ENCODE results near the gene KLHL22. TPM values are rescaled to one million over a fixed set of nuclear protein-coding genes. Genes with fewer than 3 reads are reported as not detected.

Gene KLHL22
- total and polyA plus RNA-seq, 2 donors (not counting 3 experiments of a cell fraction or from before 2014, with no cell fraction given): 24.2 to 33.6 TPM

DNA sequence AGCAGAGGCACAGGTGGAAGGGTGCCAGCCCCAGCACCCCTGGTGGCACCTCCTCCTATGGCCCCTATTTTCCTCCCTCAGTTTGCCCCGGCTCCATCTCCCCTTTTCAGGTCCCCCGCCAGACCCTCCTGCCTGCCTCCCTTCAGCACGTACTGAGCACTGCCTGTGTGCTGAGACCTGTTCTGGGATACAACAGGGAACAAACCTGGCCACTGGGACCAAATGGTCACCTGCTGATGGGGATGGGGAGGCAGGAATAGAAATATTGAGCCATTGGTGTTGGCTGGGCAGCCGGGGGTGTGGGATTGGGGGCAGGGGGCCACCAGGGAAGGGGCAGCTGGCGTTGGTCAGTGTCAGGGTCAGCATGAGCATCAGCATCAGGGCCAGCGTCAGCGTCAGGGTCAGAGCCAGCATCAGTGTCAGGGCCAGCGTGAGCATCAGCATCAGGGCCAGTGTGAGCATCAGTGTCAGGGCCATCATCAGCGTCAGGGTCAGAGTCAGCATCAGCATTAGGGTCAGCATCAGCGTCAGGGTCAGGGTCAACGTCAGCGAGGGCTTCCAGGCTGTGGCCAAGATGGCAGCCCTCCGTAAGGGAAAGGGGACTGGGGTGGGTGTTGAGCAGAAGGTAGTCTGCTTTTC lies 94.1 kb downstream of the KLHL22 start:
- dilution Hi-C loops (cut with MboI; ENCODE audit: extremely low pct_ligation_motif_present, low sequenced_read_pairs): no loop called here
- no peaks in the 10 kb centered on the region for H3K27me3 ChIP-seq (ENCODE audit: control insufficient read depth in 2 of 2, insufficient read depth in 2 of 2, low read length in 2 of 2)
- H3K4me2 ChIP-seq (ENCODE audit: insufficient read depth, low read length): no peak overlapping the region
- no peaks in the 10 kb centered on the region for H3K4me1 ChIP-seq (ENCODE audit: control insufficient read depth, extremely low read depth, insufficient read depth, low read length)
- no peak overlapping the region for H3K9ac ChIP-seq (replicated peaks; ENCODE audit: extremely low read depth, insufficient read depth, low read length)
- no peaks in the 10 kb centered on the region for H4K20me1 ChIP-seq (replicated peaks; ENCODE audit: control insufficient read depth, extremely low read depth, insufficient read depth, low read length)
- no peak for TF ChIP-seq JUN (IDR thresholded peaks at IDR 0.05; ENCODE audit: borderline replicate concordance, insufficient read depth, insufficient read length, low read depth)
- TF ChIP-seq FOS (IDR thresholded peaks at IDR 0.05; ENCODE audit: borderline replicate concordance, insufficient read depth, low read length): no peak
- TF ChIP-seq, protein P1, sequence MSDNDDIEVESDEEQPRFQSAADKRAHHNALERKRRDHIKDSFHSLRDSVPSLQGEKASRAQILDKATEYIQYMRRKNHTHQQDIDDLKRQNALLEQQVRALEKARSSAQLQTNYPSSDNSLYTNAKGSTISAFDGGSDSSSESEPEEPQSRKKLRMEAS (IDR thresholded peaks at IDR 0.05; ENCODE audit: insufficient read depth, insufficient read length): no peak
- no peak for TF ChIP-seq MYC (IDR thresholded peaks at IDR 0.05; ENCODE audit: low read depth, low read length)
- no peak for TF ChIP-seq POLR2AphosphoS5 (IDR thresholded peaks at IDR 0.05; ENCODE audit: insufficient read depth, low read depth, low read length)
- TF ChIP-seq GATA2 (IDR thresholded peaks at IDR 0.05; ENCODE audit: insufficient read depth, insufficient read length, low read depth, low read length): no peak
- TF ChIP-seq POLR2A (IDR thresholded peaks at IDR 0.05; ENCODE audit: low read depth, low read length): no peak
- TF ChIP-seq, protein P2, sequence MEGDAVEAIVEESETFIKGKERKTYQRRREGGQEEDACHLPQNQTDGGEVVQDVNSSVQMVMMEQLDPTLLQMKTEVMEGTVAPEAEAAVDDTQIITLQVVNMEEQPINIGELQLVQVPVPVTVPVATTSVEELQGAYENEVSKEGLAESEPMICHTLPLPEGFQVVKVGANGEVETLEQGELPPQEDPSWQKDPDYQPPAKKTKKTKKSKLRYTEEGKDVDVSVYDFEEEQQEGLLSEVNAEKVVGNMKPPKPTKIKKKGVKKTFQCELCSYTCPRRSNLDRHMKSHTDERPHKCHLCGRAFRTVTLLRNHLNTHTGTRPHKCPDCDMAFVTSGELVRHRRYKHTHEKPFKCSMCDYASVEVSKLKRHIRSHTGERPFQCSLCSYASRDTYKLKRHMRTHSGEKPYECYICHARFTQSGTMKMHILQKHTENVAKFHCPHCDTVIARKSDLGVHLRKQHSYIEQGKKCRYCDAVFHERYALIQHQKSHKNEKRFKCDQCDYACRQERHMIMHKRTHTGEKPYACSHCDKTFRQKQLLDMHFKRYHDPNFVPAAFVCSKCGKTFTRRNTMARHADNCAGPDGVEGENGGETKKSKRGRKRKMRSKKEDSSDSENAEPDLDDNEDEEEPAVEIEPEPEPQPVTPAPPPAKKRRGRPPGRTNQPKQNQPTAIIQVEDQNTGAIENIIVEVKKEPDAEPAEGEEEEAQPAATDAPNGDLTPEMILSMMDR (IDR thresholded peaks at IDR 0.05; ENCODE audit: extremely low read depth in 1 of 2, insufficient read depth in 1 of 2, low read depth in 1 of 2, low read length in 2 of 2): no peak
- TF ChIP-seq EZH2 (IDR thresholded peaks at IDR 0.05; ENCODE audit: borderline replicate concordance, low read depth, low read length, severe bottlenecking): no peak
- POLR2A ChIA-PET: no interaction called here
- no peaks in the 10 kb centered on the region for H3K9me1 ChIP-seq (replicated peaks; ENCODE audit: control insufficient read depth, extremely low read depth, insufficient read depth, low read length)
- no peak overlapping the region for H3K27ac ChIP-seq (ENCODE audit: insufficient read depth, low read depth, low read length)
- CTCF ChIA-PET: no interaction called here
- H3K79me2 ChIP-seq (ENCODE audit: control insufficient read depth, insufficient read depth, low read length): peaks cover 2% of the 10 kb centered on the region
- no peaks in the 10 kb centered on the region for H3K9me3 ChIP-seq (replicated peaks; ENCODE audit: control insufficient read depth, insufficient read depth, low read length)
- H3K36me3 ChIP-seq (ENCODE audit: control insufficient read depth in 2 of 2, extremely low read depth in 1 of 2, insufficient read depth in 2 of 2, low read length in 2 of 2): peaks cover 7 to 20% of the 10 kb centered on the region in 2 experiments
- H2AFZ ChIP-seq (ENCODE audit: low read depth, low read length): no peak overlapping the region
- no peak for FAIRE-seq
- BruUV-seq (replicated peaks): no TSS peak
- no peak overlapping the region for H3K4me3 ChIP-seq (replicated peaks in 1 of 3; ENCODE audit: insufficient read depth in 1 of 3, low read depth in 1 of 3, low read length in 3 of 3)
- intact Hi-C loops (cut with micrococcal nuclease): no loop called here
- no peak for DNase-seq (ENCODE audit: low read depth, low spot score)

Measured in endothelial cell of umbilical vein (primary cell).